ENCODE results near the gene SLC24A4. TPM values are rescaled to one million over a fixed set of nuclear protein-coding genes. Genes with fewer than 3 reads are reported as not detected.

The SLC24A4 gene
- total and polyA plus RNA-seq, 2 donors (not counting 3 experiments of a cell fraction or from before 2014, with no cell fraction given) = 0.07 to 0.08 TPM

DNA sequence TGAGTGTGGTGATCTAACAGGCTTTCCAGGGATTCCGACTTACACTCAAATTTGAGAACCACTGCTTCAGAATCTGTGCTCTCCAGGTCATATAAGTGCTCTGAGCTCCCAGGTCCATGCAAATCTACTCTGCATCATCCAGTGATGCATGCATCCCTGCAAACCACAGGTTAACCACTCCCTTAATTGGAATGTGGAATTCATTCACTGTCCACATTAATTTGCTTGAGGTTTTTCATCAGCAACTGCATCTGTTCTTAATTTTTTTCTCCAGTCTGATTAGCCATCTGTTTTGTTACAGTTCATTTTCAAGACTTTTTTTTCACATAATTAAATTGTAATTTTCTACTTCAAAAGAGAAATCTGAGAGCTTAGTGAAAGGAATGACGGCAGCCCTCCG lies 147.2 kb downstream of the SLC24A4 start:
- H3K4me3 ChIP-seq (replicated peaks in 1 of 3; ENCODE audit: insufficient read depth in 1 of 3, low read depth in 1 of 3, low read length in 3 of 3) = no peak overlapping the region
- dilution Hi-C loops (cut with MboI; ENCODE audit: extremely low pct_ligation_motif_present, low sequenced_read_pairs) = no loop called here
- TF ChIP-seq FOS (IDR thresholded peaks at IDR 0.05; ENCODE audit: borderline replicate concordance, insufficient read depth, low read length) = no peak
- TF ChIP-seq JUN (IDR thresholded peaks at IDR 0.05; ENCODE audit: borderline replicate concordance, insufficient read depth, insufficient read length, low read depth) = no peak
- H3K27ac ChIP-seq (ENCODE audit: insufficient read depth, low read depth, low read length) = no peak overlapping the region
- POLR2A ChIA-PET = no interaction called here
- DNase-seq (ENCODE audit: low read depth, low spot score) = no peak
- no peaks in the 10 kb centered on the region for H3K79me2 ChIP-seq (ENCODE audit: control insufficient read depth, insufficient read depth, low read length)
- FAIRE-seq = no peak
- H2AFZ ChIP-seq (ENCODE audit: low read depth, low read length) = no peak overlapping the region
- H3K27me3 ChIP-seq (ENCODE audit: control insufficient read depth in 2 of 2, insufficient read depth in 2 of 2, low read length in 2 of 2) = peaks cover 0 to 3% of the 10 kb centered on the region in 2 experiments
- H3K9me1 ChIP-seq (replicated peaks; ENCODE audit: control insufficient read depth, extremely low read depth, insufficient read depth, low read length) = no peaks in the 10 kb centered on the region
- no peaks in the 10 kb centered on the region for H3K4me1 ChIP-seq (ENCODE audit: control insufficient read depth, extremely low read depth, insufficient read depth, low read length)
- H3K9ac ChIP-seq (replicated peaks; ENCODE audit: extremely low read depth, insufficient read depth, low read length) = no peak overlapping the region
- H3K36me3 ChIP-seq (ENCODE audit: control insufficient read depth in 2 of 2, extremely low read depth in 1 of 2, insufficient read depth in 2 of 2, low read length in 2 of 2) = no peaks in the 10 kb centered on the region
- H3K9me3 ChIP-seq (replicated peaks; ENCODE audit: control insufficient read depth, insufficient read depth, low read length) = no peaks in the 10 kb centered on the region
- no peaks in the 10 kb centered on the region for H4K20me1 ChIP-seq (replicated peaks; ENCODE audit: control insufficient read depth, extremely low read depth, insufficient read depth, low read length)
- H3K4me2 ChIP-seq (ENCODE audit: insufficient read depth, low read length) = no peak overlapping the region
- CTCF ChIA-PET = no interaction called here
- intact Hi-C loops (cut with micrococcal nuclease) = no loop called here
- BruUV-seq (replicated peaks) = no TSS peak

DNA sequence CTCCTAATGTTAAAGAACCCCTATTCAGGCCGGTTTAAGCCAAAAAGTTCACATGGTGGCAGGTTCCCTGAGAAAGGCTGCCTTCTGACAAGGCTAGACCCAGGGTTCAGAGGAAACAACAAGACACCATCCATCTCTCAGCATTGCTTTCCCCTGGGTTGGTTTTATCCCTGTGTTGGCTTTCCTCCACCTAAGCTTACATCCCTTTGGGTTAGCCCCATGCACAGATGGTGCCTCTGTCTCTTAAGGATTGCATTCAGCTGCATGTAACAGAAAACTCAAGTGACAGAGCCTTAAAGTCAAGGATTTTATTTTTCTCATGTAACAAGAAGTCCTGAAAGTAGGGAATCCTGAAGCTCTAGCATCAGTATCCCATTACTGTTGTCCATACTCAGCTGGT lies 147.8 kb downstream of the SLC24A4 start:
- H3K9me3 ChIP-seq (replicated peaks; ENCODE audit: control insufficient read depth, insufficient read depth, low read length) = no peaks in the 10 kb centered on the region
- ChIA-PET POLR2A (no interaction called here), CTCF (interaction anchor here (1.8 kb wide), 1 partner anchor 9 kb away, joined by 10 read pairs; no protein-coding TSS in a partner anchor)
- intact Hi-C loops (cut with micrococcal nuclease) = no loop called here
- DNase-seq (ENCODE audit: low read depth, low spot score) (no peak), FAIRE-seq (no peak)
- H4K20me1 ChIP-seq (replicated peaks; ENCODE audit: control insufficient read depth, extremely low read depth, insufficient read depth, low read length) = no peaks in the 10 kb centered on the region
- no TSS peak for BruUV-seq (replicated peaks)
- TF ChIP-seq FOS (IDR thresholded peaks at IDR 0.05; ENCODE audit: borderline replicate concordance, insufficient read depth, low read length) (no peak), JUN (IDR thresholded peaks at IDR 0.05; ENCODE audit: borderline replicate concordance, insufficient read depth, insufficient read length, low read depth) (no peak), MYC (IDR thresholded peaks at IDR 0.05; ENCODE audit: low read depth, low read length) (no peak), POLR2A (IDR thresholded peaks at IDR 0.05; ENCODE audit: low read depth, low read length) (no peak), EZH2 (IDR thresholded peaks at IDR 0.05; ENCODE audit: borderline replicate concordance, low read depth, low read length, severe bottlenecking) (no peak), GATA2 (IDR thresholded peaks at IDR 0.05; ENCODE audit: insufficient read depth, insufficient read length, low read depth, low read length) (no peak), POLR2AphosphoS5 (IDR thresholded peaks at IDR 0.05; ENCODE audit: insufficient read depth, low read depth, low read length) (no peak)
- TF ChIP-seq, protein P1, sequence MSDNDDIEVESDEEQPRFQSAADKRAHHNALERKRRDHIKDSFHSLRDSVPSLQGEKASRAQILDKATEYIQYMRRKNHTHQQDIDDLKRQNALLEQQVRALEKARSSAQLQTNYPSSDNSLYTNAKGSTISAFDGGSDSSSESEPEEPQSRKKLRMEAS (IDR thresholded peaks at IDR 0.05; ENCODE audit: insufficient read depth, insufficient read length) = no peak
- TF ChIP-seq, protein P2, sequence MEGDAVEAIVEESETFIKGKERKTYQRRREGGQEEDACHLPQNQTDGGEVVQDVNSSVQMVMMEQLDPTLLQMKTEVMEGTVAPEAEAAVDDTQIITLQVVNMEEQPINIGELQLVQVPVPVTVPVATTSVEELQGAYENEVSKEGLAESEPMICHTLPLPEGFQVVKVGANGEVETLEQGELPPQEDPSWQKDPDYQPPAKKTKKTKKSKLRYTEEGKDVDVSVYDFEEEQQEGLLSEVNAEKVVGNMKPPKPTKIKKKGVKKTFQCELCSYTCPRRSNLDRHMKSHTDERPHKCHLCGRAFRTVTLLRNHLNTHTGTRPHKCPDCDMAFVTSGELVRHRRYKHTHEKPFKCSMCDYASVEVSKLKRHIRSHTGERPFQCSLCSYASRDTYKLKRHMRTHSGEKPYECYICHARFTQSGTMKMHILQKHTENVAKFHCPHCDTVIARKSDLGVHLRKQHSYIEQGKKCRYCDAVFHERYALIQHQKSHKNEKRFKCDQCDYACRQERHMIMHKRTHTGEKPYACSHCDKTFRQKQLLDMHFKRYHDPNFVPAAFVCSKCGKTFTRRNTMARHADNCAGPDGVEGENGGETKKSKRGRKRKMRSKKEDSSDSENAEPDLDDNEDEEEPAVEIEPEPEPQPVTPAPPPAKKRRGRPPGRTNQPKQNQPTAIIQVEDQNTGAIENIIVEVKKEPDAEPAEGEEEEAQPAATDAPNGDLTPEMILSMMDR (IDR thresholded peaks at IDR 0.05; ENCODE audit: extremely low read depth in 1 of 2, insufficient read depth in 1 of 2, low read depth in 1 of 2, low read length in 2 of 2) = no peak
- no peak overlapping the region for H3K4me3 ChIP-seq (replicated peaks in 1 of 3; ENCODE audit: insufficient read depth in 1 of 3, low read depth in 1 of 3, low read length in 3 of 3)
- no peaks in the 10 kb centered on the region for H3K36me3 ChIP-seq (ENCODE audit: control insufficient read depth in 2 of 2, extremely low read depth in 1 of 2, insufficient read depth in 2 of 2, low read length in 2 of 2)
- no peaks in the 10 kb centered on the region for H3K4me1 ChIP-seq (ENCODE audit: control insufficient read depth, extremely low read depth, insufficient read depth, low read length)
- H3K27me3 ChIP-seq (ENCODE audit: control insufficient read depth in 2 of 2, insufficient read depth in 2 of 2, low read length in 2 of 2) = peaks cover 0 to 3% of the 10 kb centered on the region in 2 experiments
- H3K9ac ChIP-seq (replicated peaks; ENCODE audit: extremely low read depth, insufficient read depth, low read length) = no peak overlapping the region
- no peak overlapping the region for H3K4me2 ChIP-seq (ENCODE audit: insufficient read depth, low read length)
- no peaks in the 10 kb centered on the region for H3K79me2 ChIP-seq (ENCODE audit: control insufficient read depth, insufficient read depth, low read length)
- no peak overlapping the region for H3K27ac ChIP-seq (ENCODE audit: insufficient read depth, low read depth, low read length)
- dilution Hi-C loops (cut with MboI; ENCODE audit: extremely low pct_ligation_motif_present, low sequenced_read_pairs) = no loop called here
- no peak overlapping the region for H2AFZ ChIP-seq (ENCODE audit: low read depth, low read length)
- no peaks in the 10 kb centered on the region for H3K9me1 ChIP-seq (replicated peaks; ENCODE audit: control insufficient read depth, extremely low read depth, insufficient read depth, low read length)

All from endothelial cell of umbilical vein (primary cell).